ENCODE data around the gene FLT3. TPM values are rescaled to one million over a fixed set of nuclear protein-coding genes. Genes with fewer than 3 reads are reported as not detected.
"Not testable (repeated sequence)": the region's sequence is repeated elsewhere in the genome, so short reads cannot be mapped to it uniquely, and the experiment has no call there.

FLT3 gene
- polyA plus RNA-seq, 5 donors, result 0.29 to 0.55 (median 0.42) TPM

DNA sequence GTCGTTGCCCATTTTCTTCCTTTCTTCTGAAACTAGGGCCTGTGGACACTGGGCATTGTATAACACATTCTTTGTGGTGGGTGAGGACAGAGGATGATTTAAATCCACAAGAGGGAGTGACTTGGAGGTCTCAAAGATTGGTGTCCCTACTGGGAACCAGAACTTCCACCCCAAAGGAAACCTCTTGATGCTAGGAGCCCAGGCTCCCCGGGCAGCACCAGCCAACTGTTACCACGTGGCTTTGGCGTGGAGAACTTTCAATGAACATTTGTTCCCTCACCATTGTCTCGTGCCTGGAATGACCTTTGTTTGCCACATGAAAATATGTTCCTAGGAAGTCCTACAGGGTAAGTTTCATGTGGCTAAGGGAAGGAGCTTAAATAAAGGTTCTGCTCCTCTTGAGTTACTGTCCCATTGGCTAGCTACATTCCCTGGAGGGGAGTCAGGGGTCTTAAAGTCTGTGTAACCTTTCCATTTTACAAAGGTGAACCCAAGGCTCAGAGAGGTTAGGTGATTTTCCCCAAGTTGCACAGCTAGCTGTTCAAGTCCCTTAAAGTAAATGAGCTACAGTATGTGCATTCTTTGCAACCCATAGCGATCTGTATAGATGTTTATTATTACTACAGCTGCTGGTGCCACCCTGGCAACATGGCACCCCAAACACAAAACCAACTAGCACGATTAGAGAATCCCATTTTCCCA lies 126.3 kb downstream of the FLT3 start:
- DNase-seq, result no peak

DNA sequence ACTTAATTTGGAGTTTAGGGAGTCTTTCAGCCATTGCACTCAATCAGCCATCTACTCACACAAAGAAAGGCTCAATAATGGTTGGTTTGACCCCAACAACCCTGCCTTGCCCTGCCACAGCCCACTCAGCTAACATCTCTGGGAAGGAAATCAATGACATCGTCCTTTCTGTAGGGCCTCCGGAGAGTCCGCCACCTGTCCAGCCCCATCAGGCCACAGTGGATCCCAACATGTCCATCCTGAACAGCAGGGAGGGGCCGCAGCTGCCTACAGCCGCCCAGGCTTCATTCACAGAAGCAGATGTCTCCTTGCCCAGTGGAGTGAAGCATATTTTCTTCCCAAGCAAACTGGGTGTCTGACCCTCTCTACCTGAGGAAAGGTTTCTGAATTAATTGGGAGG lies 127.1 kb downstream of the FLT3 start:
- no peak for DNase-seq

DNA sequence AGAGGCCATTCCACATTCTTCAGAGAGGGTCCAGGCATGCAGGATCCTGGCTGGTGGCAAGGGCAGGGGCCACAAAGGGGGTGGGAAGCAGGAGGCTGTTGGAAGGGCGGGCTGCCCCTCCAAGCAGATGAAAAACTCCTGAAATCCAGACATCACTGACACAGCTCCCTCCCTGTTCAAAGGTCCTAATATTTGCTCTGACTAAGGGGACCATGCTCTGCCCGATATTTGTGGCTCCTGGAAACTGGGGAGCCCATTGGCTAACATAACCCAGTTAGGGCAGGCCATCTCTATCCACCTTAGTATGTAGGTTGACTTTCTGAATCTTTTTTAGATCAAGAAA lies 127.9 kb downstream of the FLT3 start:
- DNase-seq, result no peak

DNA sequence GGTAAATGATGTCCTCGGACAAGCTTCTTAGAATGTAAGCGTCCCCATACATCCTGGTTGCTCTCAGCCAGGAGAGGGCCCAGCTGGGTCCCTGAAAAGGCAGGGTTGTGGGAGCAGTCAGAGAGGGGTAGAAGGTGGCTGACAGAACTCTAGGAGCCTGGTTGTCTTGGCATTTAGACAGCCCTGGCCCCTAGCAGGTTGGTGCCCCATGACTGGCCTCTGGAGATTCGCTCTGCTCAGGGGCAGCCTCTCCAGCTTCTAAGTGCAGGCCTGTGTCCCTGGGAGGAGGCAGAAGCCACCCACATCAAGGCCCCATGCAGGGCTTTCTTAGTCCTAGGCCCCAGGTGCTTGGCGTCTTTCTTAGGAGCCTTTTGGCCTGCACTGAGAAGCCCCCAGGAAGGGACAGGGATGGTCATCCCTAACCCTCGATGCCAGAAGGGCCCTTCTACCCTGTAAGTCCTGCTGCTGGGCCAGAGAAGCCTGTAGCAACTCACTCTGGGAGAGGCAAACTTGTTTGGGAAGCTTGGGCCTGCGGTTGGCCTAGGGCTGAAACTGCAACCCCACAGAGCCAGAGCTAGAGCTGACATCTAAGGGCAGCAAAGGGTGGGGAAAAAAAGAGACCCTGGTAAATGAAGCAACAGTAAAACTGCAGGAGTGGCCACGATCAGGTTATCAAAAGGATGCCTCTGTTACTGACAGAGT lies 128.4 kb downstream of the FLT3 start:
- no peak for DNase-seq

DNA sequence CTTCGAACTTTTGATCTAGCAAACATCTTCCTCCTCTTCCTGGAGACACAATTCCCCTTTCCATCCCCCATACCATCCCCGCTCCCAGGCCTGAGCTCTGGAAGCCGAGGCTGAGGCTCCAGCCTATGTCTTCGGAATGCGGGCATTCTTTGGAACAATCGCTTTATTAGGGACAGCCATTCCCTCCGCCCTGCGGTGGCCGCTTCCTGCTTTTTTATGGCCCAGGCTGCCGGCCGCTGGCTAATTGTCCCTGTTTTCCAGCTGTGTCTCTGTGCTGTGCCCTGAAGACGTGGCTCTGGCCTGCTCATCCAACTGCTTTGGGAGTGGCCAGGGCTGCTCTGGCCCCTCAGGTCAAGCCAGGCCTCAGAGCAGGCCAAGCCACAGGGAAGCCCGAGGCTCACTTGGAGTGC lies 129.1 kb downstream of the FLT3 start:
- DNase-seq, result no peak

DNA sequence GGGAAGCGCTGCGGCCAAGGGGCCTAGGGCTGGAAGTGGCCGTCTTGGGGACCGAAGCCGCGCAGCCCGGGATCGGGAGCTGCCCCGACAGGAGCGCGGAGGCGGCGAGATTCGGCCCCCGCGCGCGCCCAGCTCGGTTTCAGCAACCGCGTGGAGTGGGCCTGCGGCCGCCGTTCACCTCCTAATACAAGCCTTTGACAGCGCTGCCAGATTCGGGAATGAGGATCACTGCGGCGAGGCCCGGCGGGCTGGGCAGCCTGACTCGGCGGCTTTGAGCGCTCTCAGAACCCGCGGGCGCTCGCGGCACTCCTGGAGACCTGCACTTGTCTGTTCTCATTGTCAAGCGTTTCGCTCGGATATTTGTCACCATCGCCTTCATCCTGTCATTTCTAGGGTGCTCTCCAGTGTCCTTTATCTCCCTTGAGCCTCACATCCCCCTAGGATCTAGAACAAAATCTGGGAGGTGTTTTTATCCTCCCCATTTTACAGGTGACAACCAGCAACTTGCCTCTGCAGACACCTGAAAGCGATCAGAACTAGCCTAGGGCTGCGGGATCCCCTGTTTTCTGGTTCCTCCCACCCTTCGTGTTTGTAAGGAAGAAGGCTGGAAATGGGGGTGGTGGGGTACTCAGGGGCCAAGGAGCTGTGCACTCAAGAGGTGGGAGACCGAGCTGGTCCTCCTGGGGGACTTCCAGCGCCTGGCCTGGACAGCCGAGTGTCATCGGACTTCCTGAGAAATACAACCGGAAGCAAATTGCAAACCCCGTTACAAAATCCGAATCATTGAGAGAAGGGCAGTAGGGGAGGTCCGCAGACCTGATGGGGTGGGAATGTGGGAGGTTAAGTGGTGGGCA lies 129.8 kb downstream of the FLT3 start:
- DNase-seq, result no peak

DNA sequence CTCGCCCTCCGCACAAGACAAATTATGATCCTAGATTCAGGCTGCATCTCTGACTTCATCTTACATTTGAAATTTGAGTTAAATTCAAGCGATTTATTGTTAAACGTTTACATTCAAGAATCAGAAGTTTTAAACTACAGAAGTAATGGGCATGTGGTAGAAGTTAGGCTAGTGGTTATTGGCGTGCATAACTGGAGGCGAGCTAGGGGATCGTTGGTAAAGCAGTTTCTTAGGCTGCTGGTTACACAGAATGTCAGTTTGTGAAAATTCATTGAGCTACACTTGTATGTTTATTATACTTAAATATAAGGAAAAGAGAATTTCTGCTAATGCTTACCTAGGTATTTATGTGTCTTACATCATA lies 130.5 kb downstream of the FLT3 start:
- no peak for DNase-seq

DNA sequence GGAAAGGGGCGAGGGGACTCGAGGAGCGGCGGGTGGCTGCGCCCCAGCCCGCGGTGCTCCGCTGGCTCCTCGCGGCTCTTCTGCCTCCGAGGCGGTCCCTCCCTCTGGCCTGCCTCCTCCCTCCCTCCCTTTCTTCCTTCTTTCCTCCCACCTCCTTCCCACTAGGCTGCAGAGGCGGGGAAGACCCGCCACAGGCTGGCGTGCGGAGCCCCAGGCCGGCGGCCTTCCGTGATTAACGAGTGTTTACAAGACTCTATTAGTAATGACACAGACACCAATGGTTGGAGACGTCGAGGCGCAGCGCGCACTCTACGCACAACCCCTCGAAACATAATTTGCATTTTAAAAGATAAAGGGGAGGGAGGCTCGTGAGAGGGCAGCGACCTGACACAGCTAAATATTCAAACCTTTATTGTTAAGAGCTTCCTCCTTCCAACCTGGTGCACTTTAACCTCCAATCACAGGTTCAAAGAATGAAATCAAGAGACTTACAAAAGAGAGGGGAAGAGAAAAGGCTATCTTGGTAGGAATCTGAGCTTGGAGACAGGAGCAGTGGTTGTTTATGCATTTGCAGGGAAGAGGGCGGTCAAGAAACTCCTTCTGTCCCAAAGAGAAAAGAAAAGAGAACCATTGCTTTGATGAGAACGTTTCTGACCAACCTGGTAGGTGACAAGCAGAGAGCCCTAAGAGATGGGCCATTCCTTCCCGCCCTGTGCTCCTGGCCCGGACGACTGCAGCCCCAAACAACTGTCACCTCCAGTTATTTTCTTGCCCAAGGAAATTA lies 131.1 kb downstream of the FLT3 start, which contains the start of gene CDX2:
CDX2 (minus strand) TSS at position 234 of the 784 bp plus-strand sequence. CDS start 309 bp downstream, outside the sequence.
- DNase-seq, result no peak

DNA sequence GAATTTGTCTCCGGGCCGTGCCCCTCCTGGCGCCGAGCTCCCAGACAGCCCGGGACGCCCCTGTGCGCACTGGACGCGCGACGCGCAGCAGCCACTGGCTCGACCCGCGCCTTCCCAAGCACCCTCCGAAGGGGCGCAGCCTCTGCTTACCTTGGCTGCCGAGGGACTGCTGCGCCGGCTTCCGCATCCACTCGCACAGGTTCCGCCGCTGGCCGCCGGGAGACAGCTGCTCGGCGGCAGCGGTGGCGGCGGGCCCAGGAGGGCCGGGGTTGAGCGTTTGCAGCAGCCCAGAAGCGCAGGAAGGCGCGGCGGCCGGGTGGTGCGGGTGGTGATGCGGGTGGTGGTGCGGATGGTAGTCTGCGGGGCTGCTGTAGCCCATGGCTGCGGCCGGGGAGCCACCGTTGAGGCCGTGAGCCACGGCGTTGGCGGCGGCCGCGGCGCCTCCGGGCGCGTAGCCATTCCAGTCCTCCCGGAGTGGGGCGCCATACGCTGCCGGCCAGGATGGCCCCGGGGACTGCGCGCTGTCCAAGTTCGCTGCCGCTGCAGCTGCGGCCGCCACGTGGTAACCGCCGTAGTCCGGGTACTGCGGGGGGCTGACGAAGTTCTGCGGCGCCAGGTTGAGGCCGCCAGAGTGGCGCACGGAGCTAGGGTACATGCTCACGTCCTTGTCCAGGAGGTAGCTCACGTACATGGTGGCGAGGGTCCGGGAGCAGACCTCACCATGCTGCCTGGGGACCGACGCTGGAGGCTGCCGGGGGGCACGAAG lies 131.9 kb downstream of the FLT3 start:
- DNase-seq, result no peak

DNA sequence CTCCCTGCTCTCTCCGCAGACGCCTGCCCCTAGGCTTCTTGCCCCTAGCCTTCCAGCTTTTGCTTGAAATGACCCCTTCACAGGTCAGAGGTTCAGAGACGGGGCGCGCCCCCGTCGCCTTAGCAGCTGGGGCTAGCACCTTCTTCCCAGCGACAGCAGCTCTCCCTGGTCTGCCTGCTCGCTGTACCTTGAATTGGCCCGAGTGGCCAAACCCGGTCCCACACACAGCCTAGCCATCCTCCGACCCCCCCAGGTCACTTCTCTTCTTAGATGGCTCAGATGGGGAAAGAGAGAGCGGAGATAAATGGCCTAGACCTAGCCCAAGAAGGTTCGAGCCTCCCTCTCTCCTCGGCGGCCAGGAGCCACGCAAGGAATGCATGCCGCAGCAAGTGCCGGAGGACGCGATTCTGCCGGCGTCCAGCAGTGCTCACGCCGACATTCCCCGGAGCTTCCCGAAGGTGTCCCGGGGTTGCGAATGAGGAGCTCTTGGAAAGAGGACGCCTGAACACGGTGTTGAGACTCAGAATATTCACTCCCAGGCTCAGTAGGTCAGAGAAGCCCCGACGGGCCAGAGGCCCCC lies 132.6 kb downstream of the FLT3 start:
- no peak for DNase-seq

DNA sequence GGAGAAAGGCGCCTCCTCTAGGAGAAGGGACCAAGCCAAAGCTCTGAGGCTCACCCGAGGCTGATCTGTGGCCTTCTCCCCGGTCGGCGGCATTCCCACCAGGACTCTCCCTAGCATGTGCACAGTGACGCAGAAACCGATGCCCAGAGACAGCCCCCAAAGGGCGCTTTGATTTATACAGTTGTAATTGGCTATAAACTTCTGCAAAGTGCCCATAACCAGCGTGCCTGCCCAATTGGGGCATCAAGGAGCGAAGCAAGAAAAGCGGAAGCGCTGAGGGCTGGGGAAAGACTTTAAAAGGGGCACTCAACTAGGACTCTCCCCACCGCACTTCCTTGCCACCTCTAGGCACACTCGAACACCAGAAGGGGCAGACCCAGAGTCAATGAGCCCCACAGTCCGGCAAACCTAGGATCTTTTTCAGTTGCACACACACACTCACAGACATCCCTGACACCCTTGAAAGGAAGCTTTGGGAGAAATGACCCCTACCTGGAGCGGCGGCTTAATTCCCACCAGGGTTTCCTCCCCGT lies 133.1 kb downstream of the FLT3 start:
- DNase-seq, result no peak

DNA sequence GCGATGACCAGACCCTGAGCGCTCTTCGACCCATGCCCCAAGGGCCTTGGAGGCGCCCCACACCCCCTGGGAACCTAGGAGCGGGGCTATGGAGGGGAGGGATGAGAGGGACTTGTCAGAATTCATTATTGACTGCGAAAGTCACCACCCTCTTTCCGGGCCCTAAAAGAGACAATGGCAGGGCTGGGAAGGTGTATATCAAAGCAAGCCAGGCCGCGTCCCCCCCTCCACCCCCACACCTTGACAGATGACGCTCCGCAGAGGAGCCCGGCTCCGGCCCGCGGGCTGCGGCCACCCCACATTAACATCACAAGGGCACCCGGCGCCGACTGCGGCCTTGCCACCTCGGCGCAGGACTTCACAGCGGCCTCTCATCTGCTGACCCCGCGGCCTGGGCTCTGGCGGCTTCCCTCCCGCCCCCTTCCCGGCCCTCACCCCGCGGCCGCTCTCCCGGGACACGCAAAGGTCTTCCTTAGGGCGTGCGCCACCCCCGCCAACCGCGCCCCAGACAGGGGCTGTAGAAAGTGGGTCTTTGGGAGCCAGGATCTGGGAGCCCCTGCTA lies 133.7 kb downstream of the FLT3 start:
- no peak for DNase-seq

DNA sequence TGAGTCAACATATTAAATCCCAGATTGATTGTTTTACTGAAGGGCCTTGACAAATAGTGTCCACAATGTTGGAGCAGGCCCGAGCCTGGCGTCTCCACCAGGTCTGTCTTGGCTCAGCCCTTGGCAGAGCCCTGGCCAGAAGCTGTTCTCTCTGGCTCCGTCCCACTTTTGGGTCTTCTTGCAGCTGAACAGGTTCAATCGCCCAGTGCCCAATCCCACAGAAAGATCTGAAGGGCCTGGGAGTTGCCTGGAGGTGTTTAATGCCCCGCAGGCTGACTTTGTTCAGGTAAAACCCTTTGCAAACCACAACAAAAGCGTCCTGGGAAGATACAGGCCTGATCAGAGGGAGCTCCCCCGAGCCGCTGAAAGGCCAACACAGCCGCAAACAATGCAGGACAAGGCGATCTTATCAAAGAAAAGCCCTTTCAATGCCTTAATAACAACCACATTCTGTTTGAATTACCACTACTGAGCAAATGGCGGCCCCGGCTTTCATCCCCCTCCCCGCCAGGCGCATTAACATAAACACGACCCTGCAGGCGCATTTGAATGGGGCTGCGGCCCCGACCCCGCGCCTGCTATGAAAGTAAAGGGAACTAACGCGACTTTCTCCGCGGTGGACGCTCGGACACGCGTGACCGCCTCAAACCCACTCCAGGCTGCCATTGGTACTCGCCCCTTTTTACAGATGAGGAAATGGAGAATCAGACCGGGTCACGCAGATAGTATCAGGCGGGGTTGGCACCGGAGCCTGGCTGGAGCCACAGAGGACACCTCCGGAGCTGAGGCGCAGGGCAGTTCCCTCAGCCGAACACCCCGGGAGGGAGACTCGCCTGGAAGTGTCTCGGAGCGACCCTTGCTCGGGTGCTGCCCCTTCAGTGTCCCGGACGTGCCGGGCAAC lies 134.4 kb downstream of the FLT3 start:
- no peak for DNase-seq

DNA sequence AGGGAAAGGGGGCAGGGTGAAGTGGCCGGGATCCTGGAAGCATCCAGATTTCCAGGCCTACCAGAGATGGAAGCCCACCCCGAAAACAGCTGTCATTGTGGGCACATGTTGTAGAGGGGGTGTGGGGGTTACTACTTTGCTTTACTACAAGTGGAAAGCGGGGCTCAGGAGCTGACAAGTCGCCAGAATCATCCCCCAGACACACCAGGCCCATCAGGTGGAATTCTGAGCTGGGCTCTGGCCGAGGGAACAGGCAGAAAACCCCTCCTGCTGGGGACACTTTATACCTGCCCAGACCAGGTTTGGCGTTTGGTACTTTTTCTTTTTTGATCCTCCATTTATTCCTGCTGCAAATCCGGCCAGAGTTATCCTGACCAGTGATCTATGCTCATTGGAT lies 135.0 kb downstream of the FLT3 start:
- no peak for DNase-seq

DNA sequence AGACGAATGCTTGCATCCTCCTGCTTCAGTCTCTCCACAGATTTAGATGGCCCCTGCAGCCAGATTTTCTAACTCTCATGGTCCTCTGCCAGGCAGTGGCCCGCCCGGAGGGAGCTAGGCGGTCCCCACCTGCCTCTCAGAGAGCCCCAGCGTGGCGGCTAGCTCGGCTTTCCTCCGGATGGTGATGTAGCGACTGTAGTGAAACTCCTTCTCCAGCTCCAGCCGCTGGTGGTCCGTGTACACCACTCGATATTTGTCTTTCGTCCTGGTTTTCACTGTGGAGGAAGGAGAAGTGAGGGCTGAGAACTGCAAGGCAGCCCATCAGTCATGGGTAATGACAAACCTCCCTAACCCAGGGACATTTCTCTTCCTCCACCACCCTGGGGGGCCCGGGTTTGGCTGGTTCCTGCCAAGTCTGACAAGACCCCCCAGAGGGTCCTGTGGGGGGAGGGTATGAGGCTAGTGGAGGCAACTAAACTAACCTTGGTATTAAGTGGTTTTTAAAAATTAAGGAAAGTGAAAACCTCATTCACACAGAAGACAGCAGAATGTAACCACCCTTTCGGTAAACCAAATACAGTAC lies 135.5 kb downstream of the FLT3 start:
- no peak for DNase-seq

DNA sequence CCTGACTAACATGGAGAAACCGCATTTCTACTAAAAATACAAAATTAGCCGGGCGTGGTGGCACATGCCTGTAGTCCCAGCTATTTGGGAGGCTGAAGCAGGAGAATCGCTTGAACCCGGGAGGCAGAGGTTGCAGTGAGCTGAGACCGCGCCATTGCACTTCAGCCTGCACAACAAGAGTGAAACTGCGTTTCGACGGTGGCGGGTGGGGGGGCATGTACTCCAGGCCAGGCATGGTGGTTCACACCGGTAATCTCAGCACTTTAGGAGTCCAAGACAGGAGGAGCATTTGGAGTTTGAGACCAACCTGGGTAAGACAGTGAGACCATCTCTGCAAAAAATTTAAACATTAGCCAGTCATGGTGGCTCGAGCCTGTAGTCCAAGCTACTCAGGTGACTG lies 136.2 kb downstream of the FLT3 start:
- not testable (repeated sequence) for DNase-seq

DNA sequence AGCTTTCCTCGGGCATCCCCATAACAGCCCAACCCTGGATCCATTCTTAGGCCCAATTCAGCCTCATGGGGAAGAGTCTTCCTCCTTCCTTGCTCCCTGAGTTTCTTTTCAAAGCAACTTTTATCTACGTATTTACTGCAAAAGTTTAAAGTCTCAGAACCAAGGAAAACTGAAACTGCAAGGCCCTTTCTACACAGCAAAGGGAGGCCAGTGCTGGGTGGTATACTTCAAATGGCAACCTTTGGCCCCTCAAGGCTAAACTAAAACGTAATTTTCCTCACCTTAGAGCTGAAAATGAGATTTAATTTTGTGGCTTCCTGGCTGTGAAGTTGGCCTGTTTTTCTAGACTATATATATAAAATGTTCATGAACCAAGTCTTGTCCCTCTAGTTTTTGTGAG lies 136.9 kb downstream of the FLT3 start:
- DNase-seq, result no peak

DNA sequence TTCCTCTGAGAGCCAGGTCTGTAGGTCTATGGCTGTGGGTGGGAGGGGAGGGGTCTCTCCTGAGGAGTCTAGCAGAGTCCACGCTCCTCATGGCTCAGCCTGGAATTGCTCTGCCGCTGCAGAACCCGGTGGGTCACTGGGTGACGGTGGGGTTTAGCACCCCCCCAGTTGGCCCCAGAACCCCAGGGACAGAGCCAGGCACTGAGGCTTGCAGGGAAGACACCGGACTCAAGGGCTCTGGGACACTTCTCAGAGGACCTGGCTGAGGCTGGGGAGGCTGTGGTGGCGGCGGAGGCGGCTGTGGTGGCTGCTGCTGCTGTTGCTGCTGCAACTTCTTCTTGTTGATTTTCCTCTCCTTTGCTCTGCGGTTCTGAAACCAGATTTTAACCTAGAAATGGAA lies 137.4 kb downstream of the FLT3 start:
- no peak for DNase-seq
